GM19397 (cell line): Measurements from ENCODE around the gene FFAR3.
"Not testable (repeated sequence)": the region's sequence is repeated elsewhere in the genome, so short reads cannot be mapped to it uniquely, and the experiment has no call there.

Source experiments
- ATAC-seq: cut with Tn5 transposase; IDR thresholded peaks from one replicate; pipeline ENCODE4 v1.9.1; 2021; ENCODE audit warnings: mild to moderate bottlenecking, moderate library complexity; ENCODE audit not compliant: unreplicated experiment

Gene FFAR3

DNA sequence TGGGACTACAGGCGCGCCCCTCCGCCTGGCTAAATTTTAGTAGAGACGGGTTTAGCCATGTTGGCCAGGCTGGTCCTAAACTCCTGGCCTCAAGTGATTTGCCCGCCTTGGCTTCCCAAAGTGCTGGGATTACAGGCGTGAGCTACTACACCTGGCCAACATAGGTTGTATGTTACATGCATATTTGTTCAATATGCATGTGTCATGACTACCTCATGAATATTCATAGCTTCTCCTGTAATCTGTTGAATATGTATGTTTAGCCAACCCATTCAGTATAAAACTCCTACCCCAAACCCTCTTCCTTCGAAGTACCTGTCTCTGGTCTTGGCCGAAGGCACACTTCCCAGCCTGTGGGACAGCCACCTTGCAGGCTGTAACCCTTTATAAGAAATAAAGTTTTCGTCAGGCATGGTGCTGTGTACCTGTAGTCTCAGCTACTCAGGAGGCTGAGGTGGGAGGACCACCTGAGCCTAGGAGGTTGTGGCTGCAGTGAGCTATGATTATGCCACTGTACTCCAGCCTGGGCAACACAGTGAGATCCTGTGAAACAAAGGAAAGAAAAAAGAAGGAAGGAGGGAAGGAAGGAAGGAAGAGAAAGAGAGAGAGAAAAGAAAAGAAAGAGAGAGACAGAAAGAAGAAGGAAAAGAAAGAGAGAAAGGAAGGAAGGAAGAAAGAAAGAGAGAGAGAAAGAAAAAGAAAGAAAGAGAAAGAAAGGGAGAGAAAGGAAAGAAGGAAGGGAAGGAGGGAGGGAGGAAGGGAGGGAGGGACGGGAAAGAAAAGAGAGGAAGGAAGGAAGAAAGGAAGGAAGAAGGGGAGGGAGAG lies 41.9 kb downstream of the FFAR3 start:
- ATAC-seq: no peak

DNA sequence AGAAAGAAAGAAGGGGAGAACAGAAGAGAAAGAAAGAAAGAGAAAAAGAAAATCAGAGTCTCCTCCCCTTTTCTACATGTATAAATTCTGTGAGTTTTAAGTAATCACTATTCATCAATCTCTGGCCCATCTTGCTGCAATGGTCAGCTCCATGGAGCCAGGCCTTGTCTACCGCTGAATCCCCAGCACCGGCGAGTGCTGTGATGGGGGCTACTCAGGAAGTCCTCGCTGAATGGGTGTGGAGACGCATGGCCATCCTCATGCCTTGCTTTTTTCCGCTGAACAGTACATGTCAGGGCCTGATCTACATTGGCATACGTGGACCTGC lies 42.5 kb downstream of the FFAR3 start:
- no peak for ATAC-seq

DNA sequence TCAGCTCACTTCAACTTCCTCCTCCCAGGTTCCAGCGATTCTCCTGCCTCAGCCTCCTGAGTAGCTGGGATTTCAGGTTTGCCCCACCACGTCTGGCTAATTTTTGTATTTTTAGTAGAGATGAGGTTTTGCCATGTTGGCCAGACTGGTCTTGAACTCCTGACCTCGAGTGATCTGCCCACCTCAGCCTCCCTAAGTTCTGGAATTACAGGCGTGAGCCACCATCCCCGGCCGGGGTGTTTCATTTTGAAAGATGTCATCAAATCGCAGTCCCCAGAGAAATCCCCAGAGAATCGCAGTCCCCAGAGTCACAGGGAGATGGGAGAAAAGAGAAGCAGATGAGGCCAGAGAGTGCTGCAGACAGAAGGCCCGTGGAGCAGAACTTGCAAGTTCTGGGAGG lies 43.2 kb downstream of the FFAR3 start:
- not testable (repeated sequence) for ATAC-seq

DNA sequence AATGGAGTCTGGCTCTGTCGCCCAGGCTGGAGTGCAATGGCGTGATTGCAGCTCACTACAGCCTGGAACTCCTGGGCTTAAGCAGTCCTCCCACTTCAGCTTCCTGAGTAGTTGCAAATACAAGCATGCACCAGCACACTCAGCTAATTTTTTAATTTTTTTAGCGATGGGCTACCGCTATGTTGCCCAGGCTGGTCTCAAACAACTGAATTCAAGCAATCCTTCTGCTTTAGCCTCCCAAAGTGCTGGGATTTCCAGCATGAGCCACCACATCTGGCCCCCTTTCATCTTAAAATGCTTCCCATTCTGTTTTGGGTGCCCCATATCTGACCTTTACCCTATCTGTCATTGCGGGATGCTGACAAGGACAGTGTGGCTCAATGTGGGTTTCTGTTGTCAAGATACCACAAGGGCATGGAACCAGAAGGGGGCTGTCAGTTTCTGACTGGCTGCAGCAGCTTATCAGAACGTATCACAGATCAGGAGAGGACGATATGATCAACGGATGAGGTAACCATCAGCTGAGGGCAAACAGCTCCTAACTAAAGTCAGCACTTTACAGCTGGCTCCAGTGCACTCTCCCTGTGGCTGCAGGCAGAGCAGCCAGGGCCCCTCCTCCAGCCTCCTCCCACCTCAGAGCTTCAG lies 45.0 kb downstream of the FFAR3 start:
- no peak for ATAC-seq

DNA sequence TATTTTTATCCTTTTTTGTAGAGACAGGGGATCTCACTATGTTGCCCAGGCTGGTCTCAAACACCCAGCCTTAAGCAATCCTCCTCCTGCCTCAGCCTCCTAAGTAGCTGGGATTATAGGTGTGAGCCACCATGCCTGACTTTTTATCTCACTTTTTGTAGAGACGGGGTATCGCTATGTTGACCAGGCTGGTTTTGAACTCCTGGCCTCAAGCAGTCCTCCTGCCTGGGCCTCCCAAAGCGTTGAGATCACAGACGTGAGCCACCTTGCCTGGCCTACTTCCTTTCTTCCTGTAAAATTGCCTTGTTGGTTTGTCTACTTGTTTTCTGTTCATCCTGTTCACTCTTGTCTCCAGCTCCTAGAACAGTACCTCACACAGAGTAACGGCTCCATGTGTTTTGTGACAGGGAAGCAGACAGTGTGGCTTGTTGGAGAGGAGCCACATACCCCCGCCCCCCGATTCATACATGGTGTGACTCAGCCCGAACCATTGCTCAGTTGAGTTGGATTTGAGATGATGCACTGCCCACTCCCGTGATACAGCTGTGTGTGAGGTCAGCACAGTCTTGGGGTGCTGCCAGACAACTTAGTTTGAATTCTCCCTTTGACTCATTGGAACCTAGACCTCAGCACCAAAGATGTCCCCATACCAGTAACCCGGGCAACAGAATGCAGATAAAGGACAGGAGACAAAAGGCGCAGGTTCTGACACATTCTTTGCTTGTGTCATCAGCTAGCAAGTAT lies 46.8 kb downstream of the FFAR3 start:
- ATAC-seq: no peak

DNA sequence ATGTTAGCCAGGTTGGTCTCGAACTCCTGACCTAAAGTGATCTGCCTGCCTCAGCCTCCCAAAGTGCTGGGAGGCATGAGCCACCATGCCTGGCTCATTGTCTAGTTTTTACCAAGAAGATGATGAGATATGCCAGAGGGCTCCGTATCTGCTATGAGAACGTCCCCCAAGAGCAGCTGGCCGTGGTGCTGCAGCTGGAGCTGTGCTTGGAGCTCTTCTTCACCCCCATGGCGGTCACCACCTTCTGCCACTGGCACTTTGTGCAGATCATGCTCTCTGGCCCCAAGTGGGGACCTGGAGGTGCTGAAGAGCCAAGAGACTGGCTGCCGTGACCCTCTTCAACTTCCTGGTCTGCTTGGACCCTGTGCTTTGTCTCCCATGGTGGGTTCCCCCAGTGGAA lies 49.4 kb downstream of the FFAR3 start:
- ATAC-seq: no peak

DNA sequence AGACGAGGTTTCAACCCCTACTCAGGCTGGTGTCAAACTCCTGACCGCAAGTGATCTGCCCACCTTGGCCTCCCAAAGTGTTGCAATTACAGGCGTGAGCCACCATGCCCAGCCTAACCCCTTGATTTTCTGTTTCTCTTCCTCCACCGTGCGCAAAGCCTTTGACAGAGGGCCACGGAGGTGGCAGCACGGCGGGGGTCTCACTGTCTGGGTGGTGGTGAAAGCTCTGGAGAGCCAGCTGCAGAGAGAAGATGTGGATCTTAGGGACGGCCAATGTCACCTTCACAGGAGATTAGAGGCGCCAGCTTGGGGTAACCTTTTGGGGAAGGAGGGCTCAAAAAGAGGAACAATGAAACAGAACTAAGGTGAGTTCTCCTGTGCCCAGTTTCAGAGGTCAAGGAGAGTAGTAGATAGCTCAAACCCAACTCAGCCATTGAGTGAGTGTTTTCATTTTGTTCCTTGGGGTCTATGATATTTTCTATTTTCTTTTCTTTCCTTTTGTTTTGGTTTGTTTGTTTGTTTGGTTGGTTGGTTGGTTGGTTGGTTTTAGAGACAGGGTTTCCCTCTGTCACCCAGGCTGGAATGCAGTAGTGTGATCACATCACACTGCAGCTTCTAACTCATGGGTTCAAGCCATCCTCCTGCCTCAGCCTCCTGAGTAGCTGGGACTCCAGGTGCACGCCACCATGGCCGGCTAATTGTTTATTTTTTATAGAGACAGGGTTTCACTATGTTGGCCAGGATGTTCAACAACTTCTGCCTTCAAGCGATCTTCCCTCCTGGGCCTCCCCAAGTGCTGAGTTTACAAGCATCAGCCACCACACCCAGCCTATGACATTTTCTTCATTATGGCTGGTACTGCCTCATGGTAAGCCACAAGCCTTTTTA lies 50.3 kb downstream of the FFAR3 start:
- ATAC-seq: peak; percentile 62

DNA sequence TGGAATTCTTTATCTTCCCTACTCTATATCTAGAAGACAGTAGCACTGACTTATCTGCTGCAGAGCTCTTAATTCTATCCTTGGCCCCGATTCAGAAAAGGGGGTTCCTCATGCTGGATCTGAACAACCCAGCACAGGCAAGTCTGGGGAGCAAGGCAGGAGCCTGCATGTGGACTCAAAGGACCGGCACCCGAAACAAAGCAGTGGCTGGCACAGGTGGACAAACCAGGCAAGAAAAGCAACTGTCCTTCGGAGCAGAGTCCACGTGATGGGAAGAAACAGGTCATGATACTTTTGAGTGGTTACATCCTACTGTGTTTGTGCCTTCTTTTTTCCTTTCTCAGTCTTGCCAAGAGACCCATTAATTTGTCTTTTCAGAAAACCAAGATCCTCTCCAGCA lies 50.9 kb downstream of the FFAR3 start:
- no peak for ATAC-seq
